Measurements from ENCODE around the gene CHD5. TPM values are rescaled to one million over a fixed set of nuclear protein-coding genes. Genes with fewer than 3 reads are reported as not detected.

The CHD5 gene
- total RNA-seq, 1 experiment from 2014 or later, result 1.6 TPM

DNA sequence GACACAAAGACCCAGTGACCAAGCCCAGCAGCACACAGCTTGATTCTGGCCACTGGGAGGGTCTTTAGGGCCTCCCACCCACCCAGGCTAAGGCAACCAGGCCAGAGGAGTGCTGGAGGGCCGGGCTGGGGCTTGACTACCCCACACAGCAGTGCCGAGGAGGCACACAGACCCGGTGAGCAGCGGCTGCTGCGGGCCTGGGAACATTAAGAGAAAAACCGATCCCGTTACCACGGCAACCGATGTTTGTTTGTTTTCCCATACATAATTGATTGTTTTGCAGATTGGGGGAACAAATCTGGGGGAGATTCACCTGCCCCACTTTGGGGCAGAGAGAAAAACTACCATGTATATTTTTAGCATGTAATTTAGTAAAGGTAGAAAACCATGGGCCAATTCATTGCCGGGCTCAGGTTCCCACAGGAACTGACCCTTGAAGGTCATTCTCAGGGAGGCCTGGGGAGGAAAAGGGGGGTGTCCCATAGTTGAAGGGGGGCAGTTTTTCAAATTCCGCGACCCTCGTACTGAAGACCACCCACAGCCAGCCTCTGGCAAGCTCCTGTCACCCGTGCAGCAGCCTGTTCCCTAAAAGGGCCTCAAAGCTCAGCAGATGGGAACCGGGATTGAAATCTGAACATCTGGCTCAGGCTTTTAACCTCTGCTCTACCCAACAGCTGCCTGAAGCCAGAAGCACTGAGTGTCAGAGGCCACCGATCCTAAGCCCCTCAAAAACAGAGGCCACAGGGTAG, 35.3 kb downstream of the CHD5 start:
- H3K4me3 Mint-ChIP-seq, result no peak overlapping the region
- Histone ChIP-seq H3K23ac (ENCODE audit: insufficient read length, low read depth, low read length) (no peak overlapping the region), H3T11ph (ENCODE audit: low read length) (no peak overlapping the region), H3K4me2 (ENCODE audit: insufficient read depth, insufficient read length, low read length) (no peak overlapping the region), H3K14ac (ENCODE audit: insufficient read depth, low read length) (peak overlapping the region; percentile 66), H3K56ac (ENCODE audit: insufficient read length, low read depth, low read length) (no peak overlapping the region), H4K91ac (ENCODE audit: insufficient read length, low read depth, low read length) (no peak overlapping the region), H3K27me3 (ENCODE audit: insufficient read depth, low read length) (peaks cover 9% of the 10 kb centered on the region; the same call in 1 of the 2 replicates), H2BK12ac (ENCODE audit: insufficient read length, low read depth, low read length) (no peak overlapping the region), H3K4ac (ENCODE audit: low read depth, low read length) (peak overlapping the region; percentile 51; the same call in 1 of the 2 replicates), H3K9ac (ENCODE audit: extremely low read depth, insufficient read length, low read length) (no peak overlapping the region), H4K5ac (ENCODE audit: insufficient read length, low read depth, low read length) (no peak overlapping the region), H4K20me1 (ENCODE audit: control insufficient read depth, insufficient read depth, insufficient read length) (no peaks in the 10 kb centered on the region), H2AFZ (ENCODE audit: low read length) (no peak overlapping the region), H2BK15ac (ENCODE audit: low read depth, low read length) (no peak overlapping the region), H3K9me3 (ENCODE audit: control insufficient read depth, low read depth, low read length) (no peaks in the 10 kb centered on the region), H2BK20ac (ENCODE audit: low read depth, low read length, poor library complexity, severe bottlenecking) (no peak overlapping the region), H2AK5ac (ENCODE audit: insufficient read length, low read length) (no peak overlapping the region), H4K8ac (replicated peaks; ENCODE audit: insufficient read length, low read depth, low read length) (no peak overlapping the region), H3K79me2 (ENCODE audit: insufficient read depth, low read length) (no peaks in the 10 kb centered on the region), H3K18ac (ENCODE audit: insufficient read length, low read depth, low read length) (peak overlapping the region; percentile 62), H3K79me1 (ENCODE audit: insufficient read depth, low read depth, low read length, poor library complexity, severe bottlenecking) (no peaks in the 10 kb centered on the region), H2BK120ac (ENCODE audit: low read depth, low read length, poor library complexity, severe bottlenecking) (peak overlapping the region; percentile 63), H3K23me2 (ENCODE audit: insufficient read length, low read depth, low read length, poor library complexity, severe bottlenecking) (peaks cover 7% of the 10 kb centered on the region), H3K4me1 (ENCODE audit: insufficient read depth, low read length) (no peaks in the 10 kb centered on the region), H3K27ac (ENCODE audit: insufficient read length, low read depth, low read length) (no peak overlapping the region), H2BK5ac (ENCODE audit: insufficient read length, low read length) (no peak overlapping the region)
- DNase-seq, result no peak
- H3K27ac Mint-ChIP-seq, result peak overlapping the region in 2 of 3 experiments; percentile 26 to 87; a peak in 2 of 7 replicates
- TF ChIP-seq, protein P1, sequence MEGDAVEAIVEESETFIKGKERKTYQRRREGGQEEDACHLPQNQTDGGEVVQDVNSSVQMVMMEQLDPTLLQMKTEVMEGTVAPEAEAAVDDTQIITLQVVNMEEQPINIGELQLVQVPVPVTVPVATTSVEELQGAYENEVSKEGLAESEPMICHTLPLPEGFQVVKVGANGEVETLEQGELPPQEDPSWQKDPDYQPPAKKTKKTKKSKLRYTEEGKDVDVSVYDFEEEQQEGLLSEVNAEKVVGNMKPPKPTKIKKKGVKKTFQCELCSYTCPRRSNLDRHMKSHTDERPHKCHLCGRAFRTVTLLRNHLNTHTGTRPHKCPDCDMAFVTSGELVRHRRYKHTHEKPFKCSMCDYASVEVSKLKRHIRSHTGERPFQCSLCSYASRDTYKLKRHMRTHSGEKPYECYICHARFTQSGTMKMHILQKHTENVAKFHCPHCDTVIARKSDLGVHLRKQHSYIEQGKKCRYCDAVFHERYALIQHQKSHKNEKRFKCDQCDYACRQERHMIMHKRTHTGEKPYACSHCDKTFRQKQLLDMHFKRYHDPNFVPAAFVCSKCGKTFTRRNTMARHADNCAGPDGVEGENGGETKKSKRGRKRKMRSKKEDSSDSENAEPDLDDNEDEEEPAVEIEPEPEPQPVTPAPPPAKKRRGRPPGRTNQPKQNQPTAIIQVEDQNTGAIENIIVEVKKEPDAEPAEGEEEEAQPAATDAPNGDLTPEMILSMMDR (conservative IDR thresholded peaks at IDR 0.05), result no peak
- no CpG with 5 or more reads among the region's 16 CpGs for WGBS (ENCODE audit: extremely low coverage, insufficient read length, low lambda C conversion rate)
- peaks cover 2 to 9% of the 10 kb centered on the region in 2 experiments; a peak in 2 of 4 replicates for H3K4me1 Mint-ChIP-seq
- no peaks in the 10 kb centered on the region for H3K9me3 Mint-ChIP-seq
- peaks cover 47% of the 10 kb centered on the region for H3K27me3 Mint-ChIP-seq (ENCODE audit: low read depth)
- no peaks in the 10 kb centered on the region for H3K36me3 Mint-ChIP-seq (ENCODE audit: insufficient read depth in 1 of 3, low read depth in 3 of 3)
